H9 (cell line): ENCODE data around the gene CLDND1. TPM values are rescaled to one million over a fixed set of nuclear protein-coding genes. Genes with fewer than 3 reads are reported as not detected.

ENCODE experiments used
- DNase-seq: peaks from one replicate; pipeline ENCODE4 v3.0.0-alpha.2; 2017
- H2AFZ ChIP-seq: one replicate; pipeline ENCODE4 v1.6.1; 2013; ENCODE audit warnings: mild to moderate bottlenecking, low read length, control low read depth, moderate library complexity
- H2AK5ac ChIP-seq: 2 replicates; pipeline ENCODE4 v1.6.1; 2013; ENCODE audit warnings: low read length, control low read depth, mixed read lengths; ENCODE audit not compliant: insufficient read length
- H2BK120ac ChIP-seq: one replicate; pipeline ENCODE4 v1.6.1; 2013; ENCODE audit warnings: low read depth, mild to moderate bottlenecking, low read length, control low read depth, inconsistent platforms; ENCODE audit not compliant: poor library complexity, severe bottlenecking
- H2BK12ac ChIP-seq: 2 replicates; pipeline ENCODE4 v1.6.1; 2013; ENCODE audit warnings: low read length, control low read depth, mixed read lengths, low read depth; ENCODE audit not compliant: insufficient read length
- H2BK15ac ChIP-seq: 2 replicates; pipeline ENCODE4 v1.6.1; 2013; ENCODE audit warnings: low read depth, low read length, control low read depth
- H2BK20ac ChIP-seq: one replicate; pipeline ENCODE4 v1.6.1; 2013; ENCODE audit warnings: low read depth, mild to moderate bottlenecking, low read length, control low read depth, inconsistent platforms; ENCODE audit not compliant: poor library complexity, severe bottlenecking
- H2BK5ac ChIP-seq: 2 replicates; pipeline ENCODE4 v1.6.1; 2013; ENCODE audit warnings: low read length, control low read depth, mixed read lengths; ENCODE audit not compliant: insufficient read length
- H3K14ac ChIP-seq: 2 replicates; pipeline ENCODE4 v1.6.1; 2013; ENCODE audit warnings: low read length, control low read depth; ENCODE audit not compliant: insufficient read depth
- H3K18ac ChIP-seq: 2 replicates; pipeline ENCODE4 v1.6.1; 2013; ENCODE audit warnings: low read depth, mild to moderate bottlenecking, mixed read lengths, low read length, control low read depth; ENCODE audit not compliant: insufficient read length
- H3K23ac ChIP-seq: 2 replicates; pipeline ENCODE4 v1.6.1; 2013; ENCODE audit warnings: low read length, control low read depth, mixed read lengths, low read depth; ENCODE audit not compliant: insufficient read length
- H3K23me2 ChIP-seq: 2 replicates; pipeline ENCODE4 v1.6.1; 2013; ENCODE audit warnings: low read depth, mild to moderate bottlenecking, mixed read lengths, low read length, control low read depth; ENCODE audit not compliant: insufficient read length, poor library complexity, severe bottlenecking
- H3K27ac ChIP-seq: 2 replicates; pipeline ENCODE4 v1.5.1; 2013; ENCODE audit warnings: low read length, control low read depth, mixed read lengths, low read depth; ENCODE audit not compliant: insufficient read length
- H3K27me3 ChIP-seq: 2 replicates; pipeline ENCODE4 v1.6.1; 2013; ENCODE audit warnings: low read length, control low read depth, inconsistent platforms; ENCODE audit not compliant: insufficient read depth
- H3K4ac ChIP-seq: 2 replicates; pipeline ENCODE4 v1.6.1; 2013; ENCODE audit warnings: low read depth, mild to moderate bottlenecking, control low read depth, inconsistent platforms, low read length, moderate library complexity
- H3K4me1 ChIP-seq: 2 replicates; pipeline ENCODE4 v1.6.1; 2013; ENCODE audit warnings: low read length, control low read depth, inconsistent platforms; ENCODE audit not compliant: insufficient read depth
- H3K4me2 ChIP-seq: 2 replicates; pipeline ENCODE4 v1.6.1; 2013; ENCODE audit warnings: low read length, control low read depth, mixed read lengths; ENCODE audit not compliant: insufficient read length, insufficient read depth
- H3K56ac ChIP-seq: 2 replicates; pipeline ENCODE4 v1.6.1; 2013; ENCODE audit warnings: low read depth, mild to moderate bottlenecking, mixed read lengths, low read length, control low read depth; ENCODE audit not compliant: insufficient read length
- H3K79me1 ChIP-seq: 2 replicates; pipeline ENCODE4 v1.6.1; 2013; ENCODE audit warnings: low read depth, mild to moderate bottlenecking, moderate library complexity, low read length, control low read depth, inconsistent platforms; ENCODE audit not compliant: insufficient read depth, poor library complexity, severe bottlenecking
- H3K79me2 ChIP-seq: 2 replicates; pipeline ENCODE4 v1.6.1; 2013; ENCODE audit warnings: low read length, control low read depth, inconsistent platforms; ENCODE audit not compliant: insufficient read depth
- H3K9ac ChIP-seq: 2 replicates; pipeline ENCODE4 v1.6.1; 2013; ENCODE audit warnings: low read length, control low read depth, mixed read lengths; ENCODE audit not compliant: insufficient read length; ENCODE audit errors: extremely low read depth
- H3K9me3 ChIP-seq: one replicate; pipeline ENCODE4 v1.6.1; 2013; ENCODE audit warnings: low read depth, low read length, inconsistent platforms; ENCODE audit not compliant: control insufficient read depth
- H3T11ph ChIP-seq: one replicate; pipeline ENCODE4 v1.6.1; 2013; ENCODE audit warnings: mild to moderate bottlenecking, low read length, control low read depth, inconsistent platforms
- H4K20me1 ChIP-seq: one replicate; pipeline ENCODE4 v1.6.1; 2013; ENCODE audit not compliant: control insufficient read depth, insufficient read length, insufficient read depth
- H4K5ac ChIP-seq: 2 replicates; pipeline ENCODE4 v1.6.1; 2013; ENCODE audit warnings: low read depth, mild to moderate bottlenecking, mixed read lengths, low read length, control low read depth; ENCODE audit not compliant: insufficient read length
- H4K8ac ChIP-seq: replicated peaks from 2 replicates; pipeline ENCODE4 v1.6.1; 2013; ENCODE audit warnings: low read length, control low read depth, mixed read lengths, low read depth; ENCODE audit not compliant: insufficient read length
- H4K91ac ChIP-seq: 2 replicates; pipeline ENCODE4 v1.6.1; 2013; ENCODE audit warnings: low read depth, mild to moderate bottlenecking, moderate library complexity, mixed read lengths, low read length, control low read depth; ENCODE audit not compliant: insufficient read length
- H3K27ac Mint-ChIP-seq, 3 experiments: 2 replicates in 2 of 3; 3 replicates in 1 of 3; pipeline ENCODE4 v1.8.0; 2020 to 2021; ENCODE audit warnings: mixed read lengths in 3 of 3, mild to moderate bottlenecking in 1 of 3, moderate library complexity in 1 of 3
- H3K27me3 Mint-ChIP-seq: 2 replicates; pipeline ENCODE4 v1.8.0; 2021; ENCODE audit warnings: low read depth, mild to moderate bottlenecking, moderate library complexity, mixed read lengths
- H3K36me3 Mint-ChIP-seq, 3 experiments: 2 replicates in 2 of 3; 3 replicates in 1 of 3; pipeline ENCODE4 v1.8.0; 2020 to 2021; ENCODE audit warnings: low read depth in 3 of 3, mixed read lengths in 3 of 3; ENCODE audit not compliant: insufficient read depth in 1 of 3
- H3K4me1 Mint-ChIP-seq, 2 experiments: 2 replicates each; pipeline ENCODE4 v1.8.0; 2020; ENCODE audit warnings: mixed read lengths in 2 of 2
- H3K4me3 Mint-ChIP-seq, 2 experiments: 2 replicates in 1 of 2; 3 replicates in 1 of 2; pipeline ENCODE4 v1.8.0; 2020 to 2021; ENCODE audit warnings: mild to moderate bottlenecking in 2 of 2, mixed read lengths in 2 of 2, moderate library complexity in 1 of 2
- H3K9me3 Mint-ChIP-seq, 2 experiments: 2 replicates in 1 of 2; 3 replicates in 1 of 2; pipeline ENCODE4 v1.8.0; 2020; ENCODE audit warnings: mild to moderate bottlenecking in 2 of 2, mixed read lengths in 2 of 2, moderate library complexity in 1 of 2
- CTCF ChIP-seq: fragments of 200-600 bp; sonication (generic); conservative IDR thresholded peaks from 3 replicates; pipeline ENCODE4 v1.8.0; 2021; ENCODE audit warnings: antibody characterized with exemption, mild to moderate bottlenecking
- WGBS: extraction: QIAGEN DNeasy Blood & Tissue Kit; methylation state at CpG from one replicate; pipeline ENCODE4 v1.1.7; 2013; ENCODE audit warnings: missing lambda C conversion rate, low lambda C conversion rate, mixed read lengths; ENCODE audit not compliant: insufficient read length; ENCODE audit errors: extremely low coverage; 5-methylcytosine and 5-hydroxymethylcytosine counted together
- total RNA-seq: library from RNA; stranded (reverse); gene quantifications from 2 replicates; pipeline ENCODE4 v1.2.1, GENCODE V29; 2021

Gene CLDND1
- total RNA-seq, 1 experiment from 2014 or later, result 83.0 TPM

- H3K27me3 ChIP-seq, result no peaks in the 10 kb centered on the region
- H3K56ac ChIP-seq, result no peak overlapping the region
- H3K27ac ChIP-seq, result no peak overlapping the region
- no peak overlapping the region for H2BK20ac ChIP-seq
- H3T11ph ChIP-seq, result no peak overlapping the region
- H3K18ac ChIP-seq, result no peak overlapping the region
- H3K4ac ChIP-seq, result no peak overlapping the region
- no peak overlapping the region for H2AFZ ChIP-seq
- no peak for TF ChIP-seq CTCF
- no peaks in the 10 kb centered on the region for H3K36me3 Mint-ChIP-seq
- no peaks in the 10 kb centered on the region for H3K79me1 ChIP-seq
- no peak overlapping the region for H2BK5ac ChIP-seq
- no peak overlapping the region for H2AK5ac ChIP-seq
- WGBS, result no CpG with 5 or more reads among the region's 5 CpGs
- H2BK15ac ChIP-seq, result no peak overlapping the region
- no peak overlapping the region for H3K23ac ChIP-seq
- peaks cover 0 to 2% of the 10 kb centered on the region in 2 experiments; a peak in 1 of 4 replicates for H3K4me1 Mint-ChIP-seq
- no peak overlapping the region for H3K4me3 Mint-ChIP-seq
- no peak overlapping the region for H3K9ac ChIP-seq
- H4K5ac ChIP-seq, result no peak overlapping the region
- no peak overlapping the region for H4K8ac ChIP-seq
- H3K4me2 ChIP-seq, result no peak overlapping the region
- no peaks in the 10 kb centered on the region for H3K27me3 Mint-ChIP-seq
- no peak overlapping the region for H3K14ac ChIP-seq
- no peak overlapping the region for H4K91ac ChIP-seq
- H2BK12ac ChIP-seq, result no peak overlapping the region
- no peak for DNase-seq
- no peaks in the 10 kb centered on the region; a peak in 1 of 5 replicates for H3K9me3 Mint-ChIP-seq
- H3K4me1 ChIP-seq, result no peaks in the 10 kb centered on the region
- no peaks in the 10 kb centered on the region for H3K79me2 ChIP-seq
- H2BK120ac ChIP-seq, result no peak overlapping the region
- H3K27ac Mint-ChIP-seq, result no peak overlapping the region
- H3K9me3 ChIP-seq, result no peaks in the 10 kb centered on the region
- H3K23me2 ChIP-seq, result no peaks in the 10 kb centered on the region
- H4K20me1 ChIP-seq, result no peaks in the 10 kb centered on the region
These were observed 39.2 kb upstream of the CLDND1 start for GRCh38 chr3:98561727-98562521.
